ENCODE results near the gene HYDIN. TPM values are rescaled to one million over a fixed set of nuclear protein-coding genes. Genes with fewer than 3 reads are reported as not detected.

HYDIN gene
- total RNA-seq, 1 experiment from 2014 or later, result not detected

GRCh38 chr16:70769131-70769530 is 461.4 kb downstream of the HYDIN start:
- no peaks in the 10 kb centered on the region; a peak in 1 of 4 replicates for H3K36me3 ChIP-seq (ENCODE audit: control insufficient read depth in 1 of 2, insufficient read depth in 2 of 2, low read length in 2 of 2)
- BruUV-seq (replicated peaks), result no TSS peak
- TF ChIP-seq ATF3 (IDR thresholded peaks at IDR 0.05) (no peak), ZBTB33 (IDR thresholded peaks at IDR 0.05; ENCODE audit: extremely low read depth, insufficient replicate concordance, low read length) (no peak), EZH2phosphoT487 (IDR thresholded peaks at IDR 0.05; ENCODE audit: borderline replicate concordance) (no peak), JUND (IDR thresholded peaks at IDR 0.05) (no peak), CTCF (IDR thresholded peaks at IDR 0.05 in 2 of 3, conservative IDR thresholded peaks at IDR 0.05 in 1 of 3; ENCODE audit: borderline replicate concordance in 1 of 3, insufficient read depth in 1 of 3, low read depth in 2 of 3, low read length in 2 of 3) (no peak)
- no peaks in the 10 kb centered on the region for H4K20me1 ChIP-seq (ENCODE audit: insufficient read depth)
- no peaks in the 10 kb centered on the region for H3K9me2 ChIP-seq (ENCODE audit: insufficient read depth)
- ATAC-seq, result no peak
- DNase-seq (ENCODE audit: low read depth, low spot score), result no peak
- H3K9ac ChIP-seq (ENCODE audit: low read length), result no peak overlapping the region
- H2AFZ ChIP-seq (ENCODE audit: low read depth, low read length, poor library complexity, severe bottlenecking), result no peak overlapping the region
- CTCF ChIA-PET, result interaction anchor here (1.4 to 2.6 kb wide), 2 partner anchors 10 to 89 kb away, joined by 4 to 19 read pairs; no protein-coding TSS in a partner anchor
- intact Hi-C loops (cut with micrococcal nuclease), result no loop called here
- peaks cover 3 to 18% of the 10 kb centered on the region in 2 experiments for H3K4me1 ChIP-seq (ENCODE audit: control insufficient read depth in 1 of 2, insufficient read depth in 2 of 2, low read length in 2 of 2)
- H3K4me2 ChIP-seq (ENCODE audit: low read length), result no peak overlapping the region
- H3K27ac ChIP-seq (ENCODE audit: low read depth, low read length), result no peak overlapping the region
- POLR2A ChIA-PET, result no interaction called here
- no peaks in the 10 kb centered on the region for H3K9me3 ChIP-seq (ENCODE audit: control insufficient read depth in 1 of 2, insufficient read depth in 1 of 2, low read depth in 1 of 2, low read length in 2 of 2)
- no peaks in the 10 kb centered on the region for H3K27me3 ChIP-seq (ENCODE audit: insufficient read depth, low read length)
- H3K79me2 ChIP-seq (ENCODE audit: insufficient read depth, low read length), result no peaks in the 10 kb centered on the region
- H3K4me3 ChIP-seq (replicated peaks in 1 of 2; ENCODE audit: low read depth in 1 of 2, low read length in 2 of 2), result no peak overlapping the region
- RAD21 ChIA-PET (ENCODE audit: low non-redundant PET in 1 of 2, low total read pairs in 2 of 2, uncharacterized antibody in 2 of 2, unreplicated experiment in 2 of 2), result no interaction called here
